ENCODE data around the gene INO80E.

Gene INO80E

GRCh38 chr16:29975811-29976511 lies 20.1 kb upstream of the INO80E start:
- no peak for DNase-seq (ENCODE audit: low spot score)

GRCh38 chr16:29977063-29977825 lies 18.8 kb upstream of the INO80E start:
- no peak for DNase-seq (ENCODE audit: low spot score)

GRCh38 chr16:29978081-29978480 lies 18.0 kb upstream of the INO80E start:
- DNase-seq (ENCODE audit: low spot score) = no peak

GRCh38 chr16:29978564-29979270 lies 17.3 kb upstream of the INO80E start:
- no peak for DNase-seq (ENCODE audit: low spot score)

- DNase-seq (ENCODE audit: low spot score) = no peak
Measured at GRCh38 chr16:29982560-29983419, 13.3 kb upstream of the INO80E start.

GRCh38 chr16:29983420-29984136 lies 12.5 kb upstream of the INO80E start:
- DNase-seq (ENCODE audit: low spot score) = no peak

- DNase-seq (ENCODE audit: low spot score) = no peak
Measured at GRCh38 chr16:29984137-29984763, 11.8 kb upstream of the INO80E start.

- no peak for DNase-seq (ENCODE audit: low spot score)
Measured at GRCh38 chr16:29984764-29985147, 11.3 kb upstream of the INO80E start.

GRCh38 chr16:29985271-29985811 lies 10.7 kb upstream of the INO80E start:
- no peak for DNase-seq (ENCODE audit: low spot score)

GRCh38 chr16:29986231-29986630 lies 9.8 kb upstream of the INO80E start:
- DNase-seq (ENCODE audit: low spot score) = no peak

GRCh38 chr16:29986931-29987330 lies 9.1 kb upstream of the INO80E start:
- no peak for DNase-seq (ENCODE audit: low spot score)

GRCh38 chr16:29987371-29988085 lies 8.5 kb upstream of the INO80E start:
- no peak for DNase-seq (ENCODE audit: low spot score)

GRCh38 chr16:29988346-29989075 lies 7.5 kb upstream of the INO80E start:
- DNase-seq (ENCODE audit: low spot score) = no peak

GRCh38 chr16:29989111-29989858 lies 6.8 kb upstream of the INO80E start:
- DNase-seq (ENCODE audit: low spot score) = no peak

GRCh38 chr16:29990034-29990433 lies 6.0 kb upstream of the INO80E start:
- no peak for DNase-seq (ENCODE audit: low spot score)

GRCh38 chr16:29990883-29991570 lies 5.0 kb upstream of the INO80E start:
- no peak for DNase-seq (ENCODE audit: low spot score)

- DNase-seq (ENCODE audit: low spot score) = no peak
Measured at GRCh38 chr16:29991571-29991904, 4.5 kb upstream of the INO80E start.

- no peak for DNase-seq (ENCODE audit: low spot score)
Measured at GRCh38 chr16:29992344-29992967, 3.6 kb upstream of the INO80E start.
